GF-D8 (cell line): ENCODE data around the gene XRN1.
"Not testable (repeated sequence)": the region's sequence is repeated elsewhere in the genome, so short reads cannot be mapped to it uniquely, and the experiment has no call there.

ENCODE experiments used
- DNase-seq: peaks from one replicate; lab custom pipeline; 2025; lab: John Stamatoyannopoulos, UW

Gene XRN1, protein sequence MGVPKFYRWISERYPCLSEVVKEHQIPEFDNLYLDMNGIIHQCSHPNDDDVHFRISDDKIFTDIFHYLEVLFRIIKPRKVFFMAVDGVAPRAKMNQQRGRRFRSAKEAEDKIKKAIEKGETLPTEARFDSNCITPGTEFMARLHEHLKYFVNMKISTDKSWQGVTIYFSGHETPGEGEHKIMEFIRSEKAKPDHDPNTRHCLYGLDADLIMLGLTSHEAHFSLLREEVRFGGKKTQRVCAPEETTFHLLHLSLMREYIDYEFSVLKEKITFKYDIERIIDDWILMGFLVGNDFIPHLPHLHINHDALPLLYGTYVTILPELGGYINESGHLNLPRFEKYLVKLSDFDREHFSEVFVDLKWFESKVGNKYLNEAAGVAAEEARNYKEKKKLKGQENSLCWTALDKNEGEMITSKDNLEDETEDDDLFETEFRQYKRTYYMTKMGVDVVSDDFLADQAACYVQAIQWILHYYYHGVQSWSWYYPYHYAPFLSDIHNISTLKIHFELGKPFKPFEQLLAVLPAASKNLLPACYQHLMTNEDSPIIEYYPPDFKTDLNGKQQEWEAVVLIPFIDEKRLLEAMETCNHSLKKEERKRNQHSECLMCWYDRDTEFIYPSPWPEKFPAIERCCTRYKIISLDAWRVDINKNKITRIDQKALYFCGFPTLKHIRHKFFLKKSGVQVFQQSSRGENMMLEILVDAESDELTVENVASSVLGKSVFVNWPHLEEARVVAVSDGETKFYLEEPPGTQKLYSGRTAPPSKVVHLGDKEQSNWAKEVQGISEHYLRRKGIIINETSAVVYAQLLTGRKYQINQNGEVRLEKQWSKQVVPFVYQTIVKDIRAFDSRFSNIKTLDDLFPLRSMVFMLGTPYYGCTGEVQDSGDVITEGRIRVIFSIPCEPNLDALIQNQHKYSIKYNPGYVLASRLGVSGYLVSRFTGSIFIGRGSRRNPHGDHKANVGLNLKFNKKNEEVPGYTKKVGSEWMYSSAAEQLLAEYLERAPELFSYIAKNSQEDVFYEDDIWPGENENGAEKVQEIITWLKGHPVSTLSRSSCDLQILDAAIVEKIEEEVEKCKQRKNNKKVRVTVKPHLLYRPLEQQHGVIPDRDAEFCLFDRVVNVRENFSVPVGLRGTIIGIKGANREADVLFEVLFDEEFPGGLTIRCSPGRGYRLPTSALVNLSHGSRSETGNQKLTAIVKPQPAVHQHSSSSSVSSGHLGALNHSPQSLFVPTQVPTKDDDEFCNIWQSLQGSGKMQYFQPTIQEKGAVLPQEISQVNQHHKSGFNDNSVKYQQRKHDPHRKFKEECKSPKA (N-terminal part only)

DNA sequence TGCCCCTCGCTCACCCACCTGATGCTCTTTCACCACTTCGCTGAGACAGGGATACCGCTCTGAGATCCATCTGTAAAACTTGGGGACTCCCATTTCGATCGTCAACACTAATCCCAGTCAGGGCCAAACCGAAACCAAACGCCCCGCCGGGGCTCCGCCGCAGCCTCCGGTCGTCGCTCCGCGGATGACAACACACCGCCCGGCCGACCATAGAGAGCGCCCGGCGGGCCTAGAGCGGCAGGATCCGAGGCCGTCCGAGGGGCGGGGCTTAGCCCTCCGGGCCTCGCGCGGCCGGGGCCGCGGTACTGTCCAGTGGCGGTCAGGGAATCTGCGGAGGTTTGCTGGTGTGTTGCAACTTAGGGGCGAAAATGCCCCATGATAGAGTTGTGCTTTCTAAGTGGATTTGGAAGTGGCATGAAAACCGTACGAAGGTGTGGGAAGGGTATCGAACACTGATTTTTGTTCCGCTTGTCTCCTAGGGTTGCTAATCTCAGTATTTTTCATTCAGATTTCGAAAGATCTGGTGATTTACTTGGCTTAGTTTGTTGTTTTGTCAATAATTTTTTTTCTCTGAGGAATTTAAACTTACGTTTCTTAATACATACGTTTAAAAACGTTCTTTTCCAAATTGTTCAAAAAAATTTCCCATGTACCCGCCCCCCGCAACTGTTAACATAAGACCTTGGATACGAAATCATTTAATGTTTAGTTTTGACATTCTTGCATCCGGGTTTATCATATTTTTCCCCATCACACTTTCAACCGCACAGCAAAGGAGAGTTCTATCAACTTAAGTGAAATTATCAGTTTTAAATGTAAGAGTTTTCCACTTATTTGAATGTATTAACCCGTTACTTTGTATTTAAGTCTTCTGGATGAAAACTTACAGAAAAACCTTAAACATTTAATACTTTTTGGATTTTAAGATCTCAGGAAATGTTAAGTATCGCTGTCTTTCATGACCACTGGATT lies at the start of gene XRN1:
Gene XRN1 (minus strand): TSS at position 186 of the 972 bp plus-strand sequence. CDS start 93 bp downstream, at position 93.
- peak; percentile 46 for DNase-seq

- DNase-seq: no peak
Observed at GRCh38 chr3:142495103-142495502, 47.3 kb upstream of the XRN1 start.

DNA sequence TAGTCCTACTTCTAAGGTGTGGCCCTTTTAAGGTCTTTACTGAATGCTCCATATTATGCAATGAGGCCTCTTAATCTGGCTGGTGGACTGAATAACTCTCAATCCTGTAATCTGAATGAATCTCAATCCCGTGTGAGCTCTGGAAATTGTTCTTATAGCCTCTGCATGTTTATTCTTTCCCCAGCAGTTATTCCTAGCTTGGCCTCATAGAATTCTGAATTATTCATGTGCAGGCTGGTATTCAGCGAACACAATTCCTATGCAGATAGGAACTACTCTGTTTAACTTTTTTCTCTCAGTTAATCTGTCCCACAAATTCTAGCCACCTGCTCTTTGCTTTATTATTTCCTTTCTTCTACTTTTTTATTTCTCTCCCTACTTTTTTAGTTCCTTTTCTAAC lies 44.3 kb upstream of the XRN1 start:
- DNase-seq: no peak

GRCh38 chr3:142489572-142490323 lies 41.9 kb upstream of the XRN1 start:
- no peak for DNase-seq

- DNase-seq: no peak
Observed at GRCh38 chr3:142484912-142485435, 37.1 kb upstream of the XRN1 start.

DNA sequence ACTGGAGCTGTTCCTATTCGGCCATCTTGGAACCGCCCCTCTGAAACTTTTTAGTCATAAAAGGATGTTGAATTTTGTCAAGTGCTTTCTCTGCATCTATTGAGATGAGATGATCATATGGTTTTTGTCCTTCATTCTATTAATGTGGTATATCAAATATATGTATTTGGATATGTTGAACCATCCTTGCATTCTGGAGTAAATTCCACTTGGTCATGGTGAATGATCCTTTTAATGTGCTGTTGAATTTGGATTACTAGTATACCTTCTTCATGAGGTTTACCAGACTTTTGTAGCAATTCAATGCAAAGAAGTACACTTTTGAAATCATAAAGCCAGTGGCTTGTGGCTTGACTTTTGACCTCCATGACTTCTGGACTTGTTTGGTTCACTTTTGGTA lies 33.4 kb upstream of the XRN1 start:
- no peak for DNase-seq

DNA sequence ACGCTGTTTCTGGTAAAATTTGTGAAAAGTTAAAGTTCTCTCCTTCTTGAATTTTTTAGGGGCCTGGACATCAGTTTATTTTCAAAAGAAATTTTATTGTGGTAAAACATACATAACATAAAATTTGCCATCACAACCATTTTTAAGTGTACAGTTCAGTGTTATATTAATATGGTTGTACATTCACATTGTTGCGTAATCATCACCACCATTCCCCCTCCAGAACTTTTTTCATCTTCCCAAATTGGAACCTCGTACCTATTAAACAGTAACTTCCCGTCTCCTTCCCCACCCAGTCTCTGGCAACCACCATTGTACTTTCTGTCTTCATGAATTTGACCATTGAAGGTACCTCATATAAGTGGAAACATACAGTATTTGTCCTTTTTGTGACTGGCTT lies 23.0 kb upstream of the XRN1 start:
- no peak for DNase-seq

- DNase-seq: no peak
Observed at GRCh38 chr3:142468456-142468855, 20.6 kb upstream of the XRN1 start.

GRCh38 chr3:142467768-142468167 lies 19.9 kb upstream of the XRN1 start:
- DNase-seq: no peak

GRCh38 chr3:142460689-142461088 lies 12.9 kb upstream of the XRN1 start:
- no peak for DNase-seq

- DNase-seq: no peak
Observed at GRCh38 chr3:142459929-142460328, 12.1 kb upstream of the XRN1 start.

DNA sequence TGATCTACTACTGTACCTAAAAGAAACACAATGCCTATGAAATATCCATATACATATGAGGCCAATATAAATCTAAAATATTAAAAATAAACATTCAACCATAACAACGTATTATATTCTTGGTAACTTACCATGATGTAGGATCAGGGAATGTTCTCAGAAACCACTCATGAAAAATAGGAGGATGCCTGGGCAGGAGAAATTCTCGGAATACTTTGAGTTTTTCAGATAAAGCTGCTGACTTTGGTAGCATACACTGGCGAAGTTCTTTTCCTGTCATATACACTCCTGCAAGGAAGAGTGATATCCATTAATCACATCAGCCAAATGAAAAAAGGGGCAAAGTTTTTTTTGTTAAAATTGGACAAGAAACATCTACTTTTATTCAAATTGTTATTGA lies 11.3 kb upstream of the XRN1 start:
- DNase-seq: no peak

DNA sequence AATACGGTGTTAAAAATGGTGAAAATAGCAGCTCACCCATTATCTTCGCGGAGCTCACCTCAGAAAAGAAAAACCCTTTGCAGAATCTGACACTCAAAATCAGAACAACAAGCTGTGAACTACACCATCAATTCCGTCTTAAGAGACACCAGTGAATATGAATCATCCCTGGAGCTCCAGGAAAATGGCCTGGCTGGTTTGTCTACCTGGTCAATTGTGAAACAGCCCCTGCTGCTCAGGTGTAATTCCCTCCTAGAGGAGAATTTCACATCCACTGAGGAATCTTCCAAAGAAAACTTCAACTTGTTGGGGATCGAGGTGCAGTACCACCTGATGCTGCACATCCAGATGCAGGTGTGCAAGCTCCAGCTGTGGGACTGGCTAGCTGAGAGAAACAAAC lies 3.0 kb upstream of the XRN1 start:
- no peak for DNase-seq

DNA sequence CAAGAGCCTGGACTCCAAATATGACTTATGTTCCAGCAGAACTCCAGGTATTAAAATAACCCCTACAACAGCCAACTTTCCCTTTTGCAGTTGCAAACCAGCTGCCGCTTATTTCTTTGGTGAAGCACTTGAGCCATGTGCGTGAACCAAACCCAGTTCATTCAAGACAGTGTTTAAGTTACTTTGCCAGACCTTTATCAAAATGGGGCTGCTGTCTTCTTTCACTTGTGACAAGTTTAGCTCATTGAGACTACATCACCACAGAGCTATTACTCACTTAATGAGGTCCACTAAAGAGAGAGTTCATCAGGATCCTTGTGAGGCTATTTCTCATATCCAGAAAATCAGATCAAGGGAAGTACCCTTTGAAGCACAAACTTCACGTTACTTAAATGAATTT lies 2.4 kb upstream of the XRN1 start:
- DNase-seq: no peak

DNA sequence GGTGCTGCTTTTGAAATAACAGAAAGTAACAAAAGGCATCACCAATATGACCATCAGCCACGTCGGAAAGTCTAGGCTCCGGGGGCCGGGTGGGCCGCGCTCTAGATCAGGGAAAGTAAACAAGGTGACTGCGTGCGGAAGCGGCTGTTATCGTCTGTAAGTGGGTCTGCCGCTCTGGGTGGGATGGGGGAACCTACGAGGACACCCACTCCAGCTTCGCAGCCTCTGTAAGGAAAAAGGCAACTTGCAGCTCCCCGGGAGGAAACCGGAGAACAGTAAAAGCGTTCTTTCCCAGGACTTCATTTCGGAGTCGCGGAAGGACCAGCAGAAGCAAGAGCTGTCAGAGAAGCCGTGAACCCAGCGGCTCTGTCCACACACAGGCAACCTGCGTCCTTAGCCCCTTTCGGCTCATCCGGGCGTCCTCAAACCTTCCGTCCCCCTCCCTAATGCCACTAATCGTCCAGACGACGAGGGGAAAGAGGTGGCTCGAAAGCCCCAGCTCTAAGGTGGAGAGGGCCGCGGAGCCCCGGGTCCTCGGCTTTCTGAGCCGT lies 461 bp downstream of the XRN1 start:
- peak; percentile 21 for DNase-seq

DNA sequence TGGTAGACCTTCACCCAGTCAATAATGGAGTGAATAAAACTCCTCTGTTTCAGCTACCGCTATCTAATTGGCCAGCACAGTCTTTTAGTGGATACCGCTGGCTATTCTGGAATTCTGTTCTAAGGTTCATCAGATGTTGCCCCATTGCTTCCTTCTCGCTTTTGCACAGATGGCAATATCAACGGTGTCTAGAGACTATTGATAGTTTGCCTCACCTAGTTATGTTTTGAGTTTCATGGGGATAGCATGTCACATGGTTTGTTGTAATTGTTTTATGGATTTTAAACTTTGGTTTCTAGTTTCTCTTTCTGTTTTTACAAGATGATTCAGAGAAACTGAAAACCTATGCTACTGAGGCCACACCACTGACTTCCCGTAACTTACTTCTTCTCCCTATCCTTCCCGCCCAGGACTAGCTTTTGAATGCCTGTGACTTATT lies 2.0 kb downstream of the XRN1 start:
- no peak for DNase-seq

DNA sequence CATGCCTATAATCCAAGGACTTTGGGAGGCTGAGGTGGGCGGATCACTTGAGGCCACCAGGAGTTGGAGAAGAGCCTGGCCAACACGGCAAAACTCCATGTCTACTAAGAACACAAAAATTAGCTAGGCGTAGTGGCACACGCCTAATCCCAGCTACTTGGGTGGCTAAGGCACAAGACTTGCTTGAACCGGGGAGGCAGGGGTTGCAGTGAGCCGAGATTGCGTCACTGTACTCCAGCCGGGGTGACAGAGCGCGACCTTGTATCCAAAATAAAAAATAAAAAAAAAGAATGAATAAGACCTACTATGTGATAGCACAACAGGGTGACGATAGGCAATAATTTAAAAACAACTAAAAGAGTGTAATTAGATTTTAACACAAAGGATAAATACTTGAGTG lies 3.5 kb downstream of the XRN1 start:
- no peak for DNase-seq

- not testable (repeated sequence) for DNase-seq
Observed at GRCh38 chr3:142443060-142443459, 4.8 kb downstream of the XRN1 start.

- not testable (repeated sequence) for DNase-seq
Observed at GRCh38 chr3:142439499-142440220, 8.2 kb downstream of the XRN1 start.
